GM19397 (cell line): ENCODE data around the gene PGGHG.

ENCODE experiments used
- ATAC-seq: cut with Tn5 transposase; IDR thresholded peaks from one replicate; pipeline ENCODE4 v1.9.1; 2021; ENCODE audit warnings: mild to moderate bottlenecking, moderate library complexity; ENCODE audit not compliant: unreplicated experiment

Gene PGGHG

DNA sequence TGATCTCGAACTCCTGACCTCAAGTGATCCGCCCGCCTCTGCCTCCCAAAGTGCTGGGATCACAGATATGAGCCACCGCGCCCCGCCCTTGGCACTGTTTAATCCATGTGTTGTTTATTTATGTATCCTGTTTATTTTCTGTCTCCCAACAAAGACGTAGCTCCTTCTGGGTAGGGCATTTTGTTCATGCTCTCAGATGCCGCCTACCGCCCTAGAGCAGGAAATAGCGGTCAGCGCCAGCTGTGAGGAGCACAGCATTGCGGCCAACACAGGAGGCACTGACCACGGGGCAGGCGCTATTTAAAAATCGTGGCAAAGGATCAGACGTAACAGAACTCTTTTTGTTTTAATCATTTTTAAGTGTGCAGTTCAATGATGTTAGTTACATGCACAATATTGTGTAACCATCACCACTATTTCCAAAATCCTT is 20.2 kb upstream of the PGGHG start:
- ATAC-seq: peak; percentile 44

DNA sequence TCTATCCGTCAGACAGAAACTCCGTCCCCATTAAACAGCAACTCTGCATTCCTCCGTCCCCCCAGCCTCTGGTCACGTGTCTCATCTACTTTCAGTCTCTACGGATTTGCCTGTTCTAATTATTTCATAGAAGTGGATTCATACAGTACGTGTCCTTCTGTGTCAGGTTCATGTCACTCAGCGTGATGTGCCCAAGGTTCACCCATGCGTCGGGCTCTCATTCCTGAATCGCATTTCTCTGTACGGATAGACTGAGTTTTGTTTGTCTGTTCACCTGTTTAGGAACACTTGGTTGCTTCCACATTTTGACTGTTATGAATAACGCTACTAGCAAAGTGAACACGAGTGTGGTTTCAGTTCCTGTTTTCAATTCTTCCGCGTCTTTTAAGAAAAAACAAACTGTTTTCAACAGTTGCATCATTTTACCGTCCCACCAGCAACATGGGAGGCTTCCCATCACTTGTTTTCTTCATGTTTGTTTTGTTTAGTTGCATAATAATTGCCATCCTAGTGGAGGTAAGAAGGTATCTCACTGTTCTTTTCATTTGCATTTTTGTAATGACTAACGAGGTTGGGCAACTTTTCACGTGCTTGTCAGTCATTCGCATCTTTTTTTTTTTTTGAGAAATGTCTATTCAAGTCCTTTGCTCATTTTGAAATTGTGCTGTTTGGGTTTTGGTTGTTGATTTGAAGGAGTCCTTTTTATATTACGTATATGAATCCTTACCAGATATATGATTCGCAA is 19.6 kb upstream of the PGGHG start:
- ATAC-seq: peak; percentile 69

DNA sequence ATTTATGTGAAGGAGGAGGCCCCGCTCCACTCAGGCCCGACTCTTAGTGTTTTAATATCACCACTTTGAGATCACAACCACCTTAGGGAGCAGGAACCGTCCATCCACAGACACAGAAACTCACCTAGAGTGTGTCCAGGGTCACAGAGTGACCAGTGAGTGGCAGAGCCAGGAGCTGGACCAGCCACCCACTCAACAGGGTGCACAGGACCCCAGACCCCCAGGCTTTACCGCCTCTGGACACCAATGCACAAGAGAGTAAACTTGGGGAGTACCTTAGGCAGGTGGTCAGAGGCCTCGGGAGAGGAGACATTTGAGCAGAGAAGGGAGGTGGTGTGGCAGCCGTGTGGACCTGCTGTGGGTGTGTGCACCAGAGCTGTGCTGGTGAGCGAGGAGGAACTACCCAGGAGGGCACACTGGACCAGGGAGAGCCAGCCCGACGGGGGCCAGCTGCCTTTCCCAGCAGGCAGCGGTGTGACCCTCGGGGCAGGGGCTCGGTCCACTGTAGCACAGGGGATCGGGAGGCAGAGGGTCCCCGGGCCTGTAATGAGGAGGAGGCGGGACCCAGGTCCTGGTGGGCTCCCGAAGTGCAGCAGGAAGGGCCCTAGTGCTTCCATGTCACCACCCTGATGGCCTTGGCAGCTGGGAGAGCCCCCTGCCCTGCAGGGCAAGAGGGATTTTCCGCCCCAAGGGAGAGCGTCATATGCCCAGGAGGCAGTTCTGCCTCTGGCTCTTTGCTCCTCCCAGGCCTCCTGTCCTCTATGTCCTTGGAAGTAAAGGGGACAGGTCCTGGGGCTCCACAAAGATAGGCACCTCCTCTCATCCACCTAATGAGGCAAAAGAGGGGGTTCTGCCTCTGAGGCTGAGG is 18.2 kb upstream of the PGGHG start:
- ATAC-seq: no peak

DNA sequence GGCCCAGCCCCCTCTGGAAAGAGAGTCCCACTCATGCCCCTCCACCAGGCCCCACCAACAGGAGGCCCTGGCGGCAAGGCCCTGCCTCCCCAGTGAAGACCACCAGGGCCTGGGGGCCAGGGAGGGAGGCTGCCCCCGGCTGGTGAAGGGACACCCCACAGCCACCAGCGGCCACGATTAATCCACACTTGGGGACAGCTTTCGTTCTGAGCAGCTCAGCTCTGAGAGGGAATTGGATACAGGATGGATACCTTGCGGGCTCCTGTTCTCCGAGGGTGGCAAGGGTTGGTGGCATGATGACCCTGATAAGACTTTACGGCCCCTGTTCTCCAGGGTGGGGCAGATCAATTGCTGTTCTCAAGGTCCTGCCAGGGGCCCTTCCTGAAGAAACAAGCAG is 17.6 kb upstream of the PGGHG start:
- no peak for ATAC-seq

DNA sequence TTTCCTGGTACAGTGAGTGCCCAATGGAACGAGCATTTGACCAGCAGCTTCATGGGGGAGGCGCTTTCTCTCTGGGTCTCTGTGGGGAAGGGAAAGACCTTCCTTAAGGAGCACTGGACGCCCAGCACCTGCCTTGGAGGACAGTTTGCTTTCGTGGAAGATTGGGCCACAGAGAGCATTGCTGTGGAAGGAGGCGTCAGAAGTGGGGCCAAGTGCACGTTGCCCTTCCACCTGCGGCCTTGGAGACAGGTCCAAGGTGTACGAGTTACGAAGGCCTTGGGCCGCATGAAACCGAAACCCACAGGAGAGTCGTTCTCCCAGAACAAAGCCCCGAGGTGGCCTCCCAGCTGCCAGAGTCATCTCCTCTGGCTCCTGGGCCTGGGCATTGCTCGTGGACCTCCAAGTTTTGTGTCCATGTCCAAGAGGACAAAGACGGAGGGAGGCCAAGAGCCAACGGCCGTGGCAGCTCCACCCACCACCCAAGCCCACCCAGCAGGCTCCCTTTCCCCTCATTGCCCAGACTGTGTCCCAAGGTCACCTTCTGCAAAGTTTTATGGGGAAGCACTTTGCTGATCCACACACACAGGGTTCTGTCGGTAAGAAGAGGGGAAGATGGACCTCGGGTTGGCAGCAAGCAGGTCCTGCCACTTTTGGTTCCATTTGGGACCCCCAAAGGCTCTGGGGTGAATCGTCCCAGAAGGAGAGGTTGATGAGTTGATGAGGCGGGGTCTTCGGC is 16.6 kb upstream of the PGGHG start:
- ATAC-seq: no peak

DNA sequence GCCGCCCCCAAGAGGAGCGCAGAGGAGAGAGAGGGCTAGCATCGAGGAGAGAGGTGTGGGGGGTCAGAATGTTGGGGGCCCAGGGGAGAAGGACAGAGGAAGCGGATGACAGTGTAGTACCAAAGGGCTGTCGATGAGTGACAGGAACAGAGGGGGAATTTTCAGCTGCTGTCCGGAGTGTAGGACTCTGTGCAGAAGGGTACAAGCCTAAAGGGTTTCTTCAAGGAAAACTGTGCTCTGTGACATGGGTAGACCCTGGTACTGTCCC is 16.1 kb upstream of the PGGHG start:
- no peak for ATAC-seq

DNA sequence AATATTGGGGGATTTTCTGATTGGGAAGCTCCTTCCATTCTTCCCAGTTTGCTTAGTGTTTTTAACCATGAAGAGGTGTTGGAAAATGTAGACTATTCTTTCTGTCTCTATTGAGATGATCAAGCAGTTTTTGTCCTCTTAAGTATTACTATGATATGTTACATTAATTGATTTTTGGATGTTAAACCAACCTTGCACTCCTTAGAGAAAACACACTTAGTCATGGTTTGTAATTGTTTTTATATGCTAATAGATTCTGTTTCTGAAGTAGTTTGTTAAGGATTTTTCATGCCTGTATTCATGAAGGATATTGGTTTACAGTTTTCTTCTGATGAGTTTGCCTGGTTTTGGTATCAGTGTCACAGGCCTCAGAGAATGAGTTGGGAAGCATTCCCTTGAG is 12.7 kb upstream of the PGGHG start:
- no peak for ATAC-seq

DNA sequence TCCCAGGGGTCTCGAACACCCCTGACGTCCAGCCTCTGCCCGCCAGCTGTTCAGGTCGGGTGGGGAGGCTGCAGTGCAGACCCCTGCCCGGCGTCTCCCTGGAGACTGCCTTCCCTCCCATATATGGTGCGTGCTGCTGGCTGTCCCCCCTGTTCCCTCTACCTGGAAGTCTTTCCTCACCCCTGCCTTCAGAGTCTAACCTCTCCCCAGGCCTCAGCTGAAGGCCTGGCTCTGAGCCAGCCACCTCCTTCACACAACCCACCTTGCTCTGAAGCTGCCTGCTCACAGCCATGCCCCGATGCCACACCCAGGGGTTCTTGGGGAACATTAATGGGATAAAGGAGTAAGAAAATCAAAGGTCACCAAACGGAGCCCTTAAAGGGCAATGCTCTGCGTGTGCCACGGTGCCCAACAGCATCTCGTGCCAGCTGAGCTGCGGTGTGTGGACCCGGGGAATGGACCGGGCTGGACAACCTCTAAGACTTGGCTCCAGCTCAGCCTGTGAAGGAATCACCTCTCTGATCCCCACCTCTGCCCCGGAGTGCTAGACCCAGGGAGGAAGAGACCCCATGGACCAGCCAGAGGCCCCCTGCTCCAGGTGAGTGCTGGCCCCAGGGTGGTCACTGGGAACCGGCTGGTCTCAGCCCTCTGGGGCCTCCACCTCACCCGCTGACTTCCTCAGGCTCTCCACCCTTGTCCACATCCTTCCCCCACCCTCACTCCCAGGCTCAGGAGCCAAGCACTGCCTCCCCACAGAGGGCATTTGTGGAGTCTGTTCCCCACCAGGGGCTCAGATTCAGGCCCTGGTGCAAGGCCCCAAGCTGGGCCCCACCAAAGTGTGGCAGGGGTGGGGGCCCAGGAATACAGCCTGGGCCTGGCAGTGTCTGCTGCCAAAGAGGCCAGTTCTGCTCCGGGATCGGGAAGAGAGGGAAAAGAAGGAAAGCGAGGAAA is 10.7 kb upstream of the PGGHG start, which contains the start of gene NLRP6:
TSS of gene NLRP6 (plus strand) at position 407 of the 951 bp plus-strand sequence. CDS start at position 570, 163 bp downstream.
- no peak for ATAC-seq

DNA sequence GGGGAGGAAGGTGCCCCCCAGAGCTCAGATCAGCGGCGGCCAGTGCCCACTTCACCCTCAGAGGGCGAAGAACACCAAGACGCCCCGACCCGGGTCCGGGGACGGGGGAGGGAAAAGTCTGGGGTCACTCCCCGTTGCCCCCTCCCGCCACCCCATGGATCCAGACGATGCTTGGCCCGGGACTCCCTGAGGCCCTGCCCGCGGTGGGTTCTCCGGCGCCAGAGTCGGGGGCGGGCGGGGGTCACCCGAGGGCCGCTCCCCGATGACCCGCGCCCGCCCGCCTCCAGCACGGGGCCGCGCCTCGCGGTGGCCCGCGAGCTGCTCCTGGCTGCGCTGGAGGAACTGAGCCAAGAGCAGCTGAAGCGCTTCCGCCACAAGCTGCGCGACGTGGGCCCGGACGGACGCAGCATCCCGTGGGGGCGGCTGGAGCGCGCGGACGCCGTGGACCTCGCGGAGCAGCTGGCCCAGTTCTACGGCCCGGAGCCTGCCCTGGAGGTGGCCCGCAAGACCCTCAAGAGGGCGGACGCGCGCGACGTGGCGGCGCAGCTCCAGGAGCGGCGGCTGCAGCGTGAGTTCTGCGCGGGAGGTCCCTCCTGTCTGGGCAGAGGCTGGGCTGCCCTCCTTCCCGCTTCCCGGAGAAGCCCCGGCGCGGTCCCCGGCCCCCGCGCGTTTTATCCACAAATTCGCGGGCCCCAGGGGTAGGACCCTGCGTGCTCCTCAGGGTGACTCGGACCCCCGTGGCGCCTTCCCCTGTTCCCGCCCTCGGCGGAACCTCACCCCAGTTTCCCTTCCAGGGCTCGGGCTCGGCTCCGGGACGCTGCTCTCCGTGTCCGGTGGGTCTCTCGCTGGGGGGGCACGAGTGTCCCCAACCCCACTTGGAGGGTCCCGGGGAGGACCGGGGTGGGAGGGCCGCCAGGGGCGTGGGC is 9.6 kb upstream of the PGGHG start:
- no peak for ATAC-seq

DNA sequence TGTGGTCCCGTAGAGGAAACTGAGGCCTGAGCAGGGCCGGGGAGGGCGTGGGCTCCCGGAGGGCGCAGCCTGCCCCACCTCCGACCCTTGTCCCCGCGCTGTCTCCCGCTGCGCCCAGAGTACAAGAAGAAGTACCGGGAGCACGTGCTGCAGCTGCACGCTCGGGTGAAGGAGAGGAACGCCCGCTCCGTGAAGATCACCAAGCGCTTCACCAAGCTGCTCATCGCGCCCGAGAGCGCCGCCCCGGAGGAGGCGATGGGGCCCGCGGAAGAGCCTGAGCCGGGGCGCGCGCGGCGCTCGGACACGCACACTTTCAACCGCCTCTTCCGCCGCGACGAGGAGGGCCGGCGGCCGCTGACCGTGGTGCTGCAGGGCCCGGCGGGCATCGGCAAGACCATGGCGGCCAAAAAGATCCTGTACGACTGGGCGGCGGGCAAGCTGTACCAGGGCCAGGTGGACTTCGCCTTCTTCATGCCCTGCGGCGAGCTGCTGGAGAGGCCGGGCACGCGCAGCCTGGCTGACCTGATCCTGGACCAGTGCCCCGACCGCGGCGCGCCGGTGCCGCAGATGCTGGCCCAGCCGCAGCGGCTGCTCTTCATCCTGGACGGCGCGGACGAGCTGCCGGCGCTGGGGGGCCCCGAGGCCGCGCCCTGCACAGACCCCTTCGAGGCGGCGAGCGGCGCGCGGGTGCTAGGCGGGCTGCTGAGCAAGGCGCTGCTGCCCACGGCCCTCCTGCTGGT is 8.8 kb upstream of the PGGHG start:
- no peak for ATAC-seq

DNA sequence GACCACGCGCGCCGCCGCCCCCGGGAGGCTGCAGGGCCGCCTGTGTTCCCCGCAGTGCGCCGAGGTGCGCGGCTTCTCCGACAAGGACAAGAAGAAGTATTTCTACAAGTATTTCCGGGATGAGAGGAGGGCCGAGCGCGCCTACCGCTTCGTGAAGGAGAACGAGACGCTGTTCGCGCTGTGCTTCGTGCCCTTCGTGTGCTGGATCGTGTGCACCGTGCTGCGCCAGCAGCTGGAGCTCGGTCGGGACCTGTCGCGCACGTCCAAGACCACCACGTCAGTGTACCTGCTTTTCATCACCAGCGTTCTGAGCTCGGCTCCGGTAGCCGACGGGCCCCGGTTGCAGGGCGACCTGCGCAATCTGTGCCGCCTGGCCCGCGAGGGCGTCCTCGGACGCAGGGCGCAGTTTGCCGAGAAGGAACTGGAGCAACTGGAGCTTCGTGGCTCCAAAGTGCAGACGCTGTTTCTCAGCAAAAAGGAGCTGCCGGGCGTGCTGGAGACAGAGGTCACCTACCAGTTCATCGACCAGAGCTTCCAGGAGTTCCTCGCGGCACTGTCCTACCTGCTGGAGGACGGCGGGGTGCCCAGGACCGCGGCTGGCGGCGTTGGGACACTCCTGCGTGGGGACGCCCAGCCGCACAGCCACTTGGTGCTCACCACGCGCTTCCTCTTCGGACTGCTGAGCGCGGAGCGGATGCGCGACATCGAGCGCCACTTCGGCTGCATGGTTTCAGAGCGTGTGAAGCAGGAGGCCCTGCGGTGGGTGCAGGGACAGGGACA is 8.0 kb upstream of the PGGHG start:
- no peak for ATAC-seq

DNA sequence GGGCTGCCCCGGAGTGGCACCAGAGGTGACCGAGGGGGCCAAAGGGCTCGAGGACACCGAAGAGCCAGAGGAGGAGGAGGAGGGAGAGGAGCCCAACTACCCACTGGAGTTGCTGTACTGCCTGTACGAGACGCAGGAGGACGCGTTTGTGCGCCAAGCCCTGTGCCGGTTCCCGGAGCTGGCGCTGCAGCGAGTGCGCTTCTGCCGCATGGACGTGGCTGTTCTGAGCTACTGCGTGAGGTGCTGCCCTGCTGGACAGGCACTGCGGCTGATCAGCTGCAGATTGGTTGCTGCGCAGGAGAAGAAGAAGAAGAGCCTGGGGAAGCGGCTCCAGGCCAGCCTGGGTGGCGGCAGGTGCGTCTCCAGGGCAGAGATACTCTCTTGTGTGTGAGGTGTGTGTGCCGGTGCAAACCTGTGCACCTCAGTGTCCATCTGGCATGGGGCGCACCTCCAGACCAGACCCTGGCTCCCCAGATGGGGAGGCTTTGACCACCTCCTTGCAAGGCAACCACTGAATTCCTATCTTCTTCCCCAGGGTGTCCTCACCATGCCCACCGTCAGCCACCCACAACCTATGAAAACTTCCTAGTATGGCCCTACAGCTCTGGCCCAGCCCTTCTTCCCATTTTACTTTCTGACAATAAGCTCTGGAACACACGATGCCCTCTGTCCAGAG is 7.3 kb upstream of the PGGHG start:
- no peak for ATAC-seq

DNA sequence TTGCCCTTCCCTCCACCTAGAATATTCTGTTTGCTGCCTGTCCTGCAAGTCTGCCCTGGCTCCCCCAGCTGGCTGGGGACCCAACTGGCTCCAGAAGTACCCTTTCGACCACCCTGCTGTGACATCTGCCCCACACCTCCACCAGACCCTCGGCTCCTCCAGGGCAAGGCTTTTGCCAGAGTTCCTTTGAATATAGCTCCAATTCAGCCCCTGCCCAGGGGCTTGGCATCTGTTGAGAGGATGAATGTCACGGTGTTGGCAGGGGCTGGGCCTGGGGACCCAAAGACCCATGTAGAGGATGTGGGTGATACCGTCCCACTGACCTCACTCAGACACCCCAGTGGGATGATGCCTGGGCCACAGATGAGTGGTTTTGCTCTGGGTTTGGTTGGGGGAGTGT is 6.8 kb upstream of the PGGHG start:
- no peak for ATAC-seq

DNA sequence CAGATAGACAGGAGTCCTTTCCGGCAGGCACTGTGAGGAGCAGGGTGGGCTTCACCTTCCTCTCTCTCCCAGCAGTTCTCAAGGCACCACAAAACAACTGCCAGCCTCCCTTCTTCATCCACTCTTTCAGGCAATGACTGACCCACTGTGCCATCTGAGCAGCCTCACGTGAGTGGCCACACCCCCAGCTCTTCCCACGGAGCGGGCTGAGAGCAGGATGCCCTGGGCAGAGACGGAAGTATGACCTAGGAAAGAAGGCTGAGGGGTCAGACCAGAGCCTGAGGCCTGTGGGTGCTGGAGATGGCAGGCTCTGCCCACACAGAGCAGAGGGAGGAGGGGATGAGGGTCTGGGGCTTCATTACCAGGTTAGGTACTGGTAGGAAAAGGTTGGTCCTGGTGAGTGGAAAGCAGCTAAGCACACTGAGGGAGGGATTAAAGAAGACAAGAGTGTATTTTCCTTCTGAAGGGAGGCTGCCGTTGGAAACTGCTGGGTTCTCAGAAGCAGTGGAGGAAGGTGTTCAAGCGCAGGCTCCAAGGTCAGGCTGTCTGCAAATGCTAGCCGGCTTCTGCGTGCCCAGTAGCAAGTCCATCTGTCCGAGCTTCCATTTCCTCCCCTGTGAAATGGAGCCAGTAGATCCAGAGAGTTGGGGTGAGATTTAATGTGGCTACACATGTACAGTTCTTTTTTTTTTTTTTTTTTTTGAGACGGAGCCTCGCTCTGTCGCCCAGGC is 6.1 kb upstream of the PGGHG start:
- no peak for ATAC-seq

DNA sequence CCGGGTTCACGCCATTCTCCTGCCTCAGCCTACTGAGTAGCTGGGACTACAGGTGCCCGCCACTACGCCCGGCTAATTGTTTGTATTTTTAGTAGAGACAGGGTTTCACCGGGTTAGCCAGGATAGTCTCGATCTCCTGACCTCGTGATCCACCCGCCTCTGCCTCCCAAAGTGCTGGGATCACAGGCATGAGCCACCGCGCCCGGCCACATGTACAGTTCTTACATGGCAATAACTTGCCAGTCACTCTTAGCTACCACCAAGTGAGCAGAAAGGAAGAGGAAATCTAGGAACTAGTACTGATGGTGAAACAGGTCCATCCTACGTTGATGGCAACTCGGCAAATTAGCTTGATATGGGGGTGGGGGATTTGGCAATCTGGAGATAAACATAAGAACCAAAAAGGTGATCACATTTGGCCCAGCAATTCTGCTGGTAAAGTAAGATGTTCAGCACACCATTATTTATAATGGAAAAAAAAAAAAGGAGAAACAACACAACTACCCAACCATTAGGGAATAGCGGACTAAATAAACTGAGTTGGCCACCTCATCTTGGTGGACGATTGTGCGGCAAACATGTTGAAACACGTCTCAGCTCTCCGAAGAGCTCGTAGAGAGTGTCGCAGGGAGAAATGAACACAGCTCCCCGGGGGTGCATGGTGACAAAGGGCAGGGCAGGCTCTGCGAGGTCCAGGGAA is 5.4 kb upstream of the PGGHG start:
- no peak for ATAC-seq
